ENCODE measurements around the gene FOSL2.

GRCh38 chr2:28359222-28360057 is 33.2 kb upstream of the FOSL2 start:
- no peak for TF ChIP-seq CTCF (IDR thresholded peaks at IDR 0.05)
- TF ChIP-seq POLR2A (IDR thresholded peaks at IDR 0.05): peak in 1 of 2 donors; percentile 24

Data from Peyer's patch (tissue), 4 donors.